ENCODE measurements around the gene POLR2H.

POLR2H gene

GRCh38 chr3:184380627-184381260 is 19.2 kb downstream of the POLR2H start:
- DNase-seq (ENCODE audit: low read depth, low spot score): no peak
- in situ Hi-C loops (cut with HindIII; ENCODE audit: low sequenced_read_pairs): no loop called here
- peak overlapping the region; percentile 7 for H3K4me3 ChIP-seq (ENCODE audit: low read depth, low read length)
- TF ChIP-seq CTCF (IDR thresholded peaks at IDR 0.05; ENCODE audit: low read depth, low read length): no peak

GRCh38 chr3:184381261-184382224 is 20.0 kb downstream of the POLR2H start:
- in situ Hi-C loops (cut with HindIII; ENCODE audit: low sequenced_read_pairs): no loop called here
- H3K4me3 ChIP-seq (ENCODE audit: low read depth, low read length): no peak overlapping the region
- no peak for DNase-seq (ENCODE audit: low read depth, low spot score)
- TF ChIP-seq CTCF (IDR thresholded peaks at IDR 0.05; ENCODE audit: low read depth, low read length): no peak

GRCh38 chr3:184382326-184383032 is 21.0 kb downstream of the POLR2H start:
- in situ Hi-C loops (cut with HindIII; ENCODE audit: low sequenced_read_pairs): no loop called here
- TF ChIP-seq CTCF (IDR thresholded peaks at IDR 0.05; ENCODE audit: low read depth, low read length): no peak
- no peak for DNase-seq (ENCODE audit: low read depth, low spot score)
- no peak overlapping the region for H3K4me3 ChIP-seq (ENCODE audit: low read depth, low read length)

- in situ Hi-C loops (cut with HindIII; ENCODE audit: low sequenced_read_pairs): no loop called here
These were observed 21.7 kb downstream of the POLR2H start for GRCh38 chr3:184383033-184383740.

GRCh38 chr3:184384342-184384741 is 22.8 kb downstream of the POLR2H start:
- TF ChIP-seq CTCF (IDR thresholded peaks at IDR 0.05; ENCODE audit: low read depth, low read length): no peak
- in situ Hi-C loops (cut with HindIII; ENCODE audit: low sequenced_read_pairs): no loop called here
- H3K4me3 ChIP-seq (ENCODE audit: low read depth, low read length): no peak overlapping the region
- no peak for DNase-seq (ENCODE audit: low read depth, low spot score)

More at GRCh38 chr3:184383033-184383740, 21.7 kb downstream of the POLR2H start:
- no peak overlapping the region for H3K4me3 ChIP-seq (ENCODE audit: low read depth, low read length)
- TF ChIP-seq CTCF (IDR thresholded peaks at IDR 0.05; ENCODE audit: low read depth, low read length): no peak
- no peak for DNase-seq (ENCODE audit: low read depth, low spot score)
